ENCODE results near the gene MDH2. TPM values are rescaled to one million over a fixed set of nuclear protein-coding genes. Genes with fewer than 3 reads are reported as not detected.
"Not testable (repeated sequence)": the region's sequence is repeated elsewhere in the genome, so short reads cannot be mapped to it uniquely, and the experiment has no call there.

The MDH2 gene
- total RNA-seq, 1 donor from 2014 or later, result 202 TPM

DNA sequence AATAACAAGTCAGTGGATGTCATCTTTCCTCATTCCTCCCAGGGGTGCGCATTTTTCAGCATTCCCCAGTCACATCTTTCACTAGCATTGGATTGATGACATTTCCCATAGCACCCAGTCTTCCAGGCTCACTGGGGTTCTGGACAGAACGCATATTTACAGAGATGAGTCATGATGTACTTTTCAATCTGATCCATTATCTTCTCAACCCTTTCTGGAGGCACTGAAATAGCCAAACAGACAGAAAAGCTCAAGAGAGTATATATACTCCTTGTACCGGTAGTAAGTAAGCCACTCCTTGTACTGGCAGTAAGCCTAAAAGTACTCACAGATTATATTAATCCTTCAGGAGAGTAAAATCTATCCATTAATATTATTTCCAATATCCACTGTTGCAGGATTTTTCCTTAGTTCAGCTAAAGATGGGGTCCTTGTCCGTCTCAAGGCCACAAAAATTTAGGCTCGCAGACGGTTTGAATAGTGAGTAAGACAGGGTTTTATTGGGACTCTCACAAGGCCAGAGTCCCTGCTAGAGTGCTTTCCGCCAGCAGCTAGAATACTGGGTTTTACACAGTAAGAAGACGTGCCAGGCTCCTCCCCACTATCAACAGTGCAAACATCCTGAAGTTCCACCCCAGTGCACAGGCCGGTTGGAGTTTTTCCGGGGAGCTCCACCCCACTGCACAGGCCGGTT, 60.8 kb downstream of the MDH2 start:
- no peak for FAIRE-seq

DNA sequence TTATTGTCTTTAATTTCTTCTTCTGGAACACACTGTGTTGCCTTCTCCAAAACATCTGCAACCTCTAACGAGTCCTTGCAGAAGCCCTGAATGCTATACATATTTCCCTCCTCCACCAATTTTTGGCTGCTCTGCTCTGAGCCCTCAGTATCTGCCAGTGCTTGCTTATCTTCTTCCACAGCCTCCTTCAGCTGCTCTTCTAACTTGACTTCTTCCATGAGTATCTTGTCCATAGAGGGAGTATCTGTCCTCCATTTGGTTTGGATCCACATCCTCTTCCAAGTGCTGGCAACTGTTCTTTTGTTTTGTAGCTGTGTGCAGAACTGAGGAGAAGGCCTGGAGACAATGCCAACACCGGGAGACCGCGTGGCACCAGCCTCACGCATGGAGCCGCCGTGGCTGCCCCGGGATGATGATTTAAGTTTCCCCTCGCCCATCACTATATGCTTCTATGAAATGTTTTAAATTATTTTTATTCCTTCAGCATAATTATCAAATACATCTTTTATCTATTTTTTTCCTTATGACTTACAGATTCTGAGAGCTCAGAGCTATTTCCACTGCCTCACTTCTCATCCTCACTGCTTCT, 65.2 kb downstream of the MDH2 start:
- H3K27me3 ChIP-seq (ENCODE audit: insufficient read depth, low read length); H3K9me3 ChIP-seq (ENCODE audit: insufficient read depth, low read depth, low read length); H3K36me3 ChIP-seq (ENCODE audit: insufficient read depth, low read length); H3K4me3 ChIP-seq (ENCODE audit: insufficient read depth, low read depth, low read length); H2AFZ ChIP-seq (ENCODE audit: low read depth, low read length); H3K4me3 Mint-ChIP-seq (ENCODE audit: unreplicated experiment); H3K9me3 Mint-ChIP-seq (ENCODE audit: unreplicated experiment); H3K27me3 Mint-ChIP-seq (ENCODE audit: low read depth, unreplicated experiment); DNase-seq (ENCODE audit: low read depth); H3K4me2 ChIP-seq (ENCODE audit: low read length); H3K4me1 ChIP-seq (ENCODE audit: insufficient read depth, low read length); H3K9ac ChIP-seq (ENCODE audit: low read length); H3K79me2 ChIP-seq (ENCODE audit: insufficient read depth, low read length); H3K27ac ChIP-seq (ENCODE audit: low read depth, low read length); H4K20me1 ChIP-seq (ENCODE audit: insufficient read depth, low read length); H3K27ac Mint-ChIP-seq (ENCODE audit: unreplicated experiment); H3K36me3 Mint-ChIP-seq (ENCODE audit: low read depth, unreplicated experiment); FAIRE-seq: not testable (repeated sequence)
- peaks cover 14% of the 10 kb centered on the region for H3K4me1 Mint-ChIP-seq (ENCODE audit: low read depth, unreplicated experiment)

More for the DNA sequence above, 60.8 kb downstream of the MDH2 start:
- H3K9me3 ChIP-seq (ENCODE audit: insufficient read depth, low read depth, low read length), result no peaks in the 10 kb centered on the region
- H3K79me2 ChIP-seq (ENCODE audit: insufficient read depth, low read length), result no peaks in the 10 kb centered on the region
- H4K20me1 ChIP-seq (ENCODE audit: insufficient read depth, low read length), result no peaks in the 10 kb centered on the region
- no peak overlapping the region for H3K9ac ChIP-seq (ENCODE audit: low read length)
- DNase-seq (ENCODE audit: low read depth), result peak; percentile 32
- Mint-ChIP-seq H3K27ac (ENCODE audit: unreplicated experiment) (peak overlapping the region; percentile 73), H3K4me1 (ENCODE audit: low read depth, unreplicated experiment) (peaks cover 13% of the 10 kb centered on the region), H3K36me3 (ENCODE audit: low read depth, unreplicated experiment) (no peaks in the 10 kb centered on the region), H3K9me3 (ENCODE audit: unreplicated experiment) (no peaks in the 10 kb centered on the region), H3K4me3 (ENCODE audit: unreplicated experiment) (no peak overlapping the region), H3K27me3 (ENCODE audit: low read depth, unreplicated experiment) (no peaks in the 10 kb centered on the region)
- H3K27ac ChIP-seq (ENCODE audit: low read depth, low read length), result no peak overlapping the region
- H3K4me1 ChIP-seq (ENCODE audit: insufficient read depth, low read length), result no peaks in the 10 kb centered on the region
- H3K4me3 ChIP-seq (ENCODE audit: insufficient read depth, low read depth, low read length), result no peak overlapping the region
- H2AFZ ChIP-seq (ENCODE audit: low read depth, low read length), result no peak overlapping the region
- TF ChIP-seq, protein P1, sequence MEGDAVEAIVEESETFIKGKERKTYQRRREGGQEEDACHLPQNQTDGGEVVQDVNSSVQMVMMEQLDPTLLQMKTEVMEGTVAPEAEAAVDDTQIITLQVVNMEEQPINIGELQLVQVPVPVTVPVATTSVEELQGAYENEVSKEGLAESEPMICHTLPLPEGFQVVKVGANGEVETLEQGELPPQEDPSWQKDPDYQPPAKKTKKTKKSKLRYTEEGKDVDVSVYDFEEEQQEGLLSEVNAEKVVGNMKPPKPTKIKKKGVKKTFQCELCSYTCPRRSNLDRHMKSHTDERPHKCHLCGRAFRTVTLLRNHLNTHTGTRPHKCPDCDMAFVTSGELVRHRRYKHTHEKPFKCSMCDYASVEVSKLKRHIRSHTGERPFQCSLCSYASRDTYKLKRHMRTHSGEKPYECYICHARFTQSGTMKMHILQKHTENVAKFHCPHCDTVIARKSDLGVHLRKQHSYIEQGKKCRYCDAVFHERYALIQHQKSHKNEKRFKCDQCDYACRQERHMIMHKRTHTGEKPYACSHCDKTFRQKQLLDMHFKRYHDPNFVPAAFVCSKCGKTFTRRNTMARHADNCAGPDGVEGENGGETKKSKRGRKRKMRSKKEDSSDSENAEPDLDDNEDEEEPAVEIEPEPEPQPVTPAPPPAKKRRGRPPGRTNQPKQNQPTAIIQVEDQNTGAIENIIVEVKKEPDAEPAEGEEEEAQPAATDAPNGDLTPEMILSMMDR (IDR thresholded peaks at IDR 0.05; ENCODE audit: insufficient read depth, low read depth, low read length), result no peak
- no peak for TF ChIP-seq EZH2 (IDR thresholded peaks at IDR 0.05; ENCODE audit: insufficient read depth, low read length)
- H3K36me3 ChIP-seq (ENCODE audit: insufficient read depth, low read length), result no peaks in the 10 kb centered on the region
- no peak overlapping the region for H3K4me2 ChIP-seq (ENCODE audit: low read length)
- H3K27me3 ChIP-seq (ENCODE audit: insufficient read depth, low read length), result no peaks in the 10 kb centered on the region

DNA sequence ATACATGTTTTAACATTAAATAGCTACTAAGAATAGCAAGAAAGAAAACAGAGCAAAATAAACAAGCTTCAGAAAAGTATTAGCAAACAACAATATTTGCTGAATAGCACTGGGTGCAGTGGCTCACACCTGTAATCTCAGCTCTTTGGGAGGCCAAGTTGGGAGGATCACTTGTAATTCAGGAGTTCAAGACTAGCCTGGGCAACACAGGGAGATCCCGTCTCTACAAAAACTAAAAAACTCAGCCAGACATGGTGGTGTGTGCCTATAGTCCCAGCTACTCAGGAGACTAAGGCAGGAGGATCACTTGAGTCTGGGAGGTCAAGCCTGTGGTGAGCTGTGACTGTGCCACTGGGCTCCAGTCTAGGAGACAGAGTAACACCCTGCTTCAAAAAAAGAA, 66.8 kb downstream of the MDH2 start:
- not testable (repeated sequence) for H3K27ac ChIP-seq (ENCODE audit: low read depth, low read length); H3K4me1 Mint-ChIP-seq (ENCODE audit: low read depth, unreplicated experiment); H3K4me3 Mint-ChIP-seq (ENCODE audit: unreplicated experiment); H4K20me1 ChIP-seq (ENCODE audit: insufficient read depth, low read length); H3K4me3 ChIP-seq (ENCODE audit: insufficient read depth, low read depth, low read length); H3K27me3 ChIP-seq (ENCODE audit: insufficient read depth, low read length); H3K9me3 Mint-ChIP-seq (ENCODE audit: unreplicated experiment); H2AFZ ChIP-seq (ENCODE audit: low read depth, low read length); H3K9ac ChIP-seq (ENCODE audit: low read length); FAIRE-seq; H3K36me3 Mint-ChIP-seq (ENCODE audit: low read depth, unreplicated experiment); H3K27ac Mint-ChIP-seq (ENCODE audit: unreplicated experiment); H3K27me3 Mint-ChIP-seq (ENCODE audit: low read depth, unreplicated experiment); H3K9me3 ChIP-seq (ENCODE audit: insufficient read depth, low read depth, low read length); H3K4me1 ChIP-seq (ENCODE audit: insufficient read depth, low read length); H3K79me2 ChIP-seq (ENCODE audit: insufficient read depth, low read length); H3K4me2 ChIP-seq (ENCODE audit: low read length); DNase-seq (ENCODE audit: low read depth); H3K36me3 ChIP-seq (ENCODE audit: insufficient read depth, low read length)

Other genes with a start within 250 kb of the MDH2 start
- gene CCL24, start 234.3 kb upstream of the MDH2 start, total RNA-seq, result not detected in 2 replicates
- gene RHBDD2, start 169.1 kb upstream of the MDH2 start, total RNA-seq, result 54.7 and 55.0 TPM in 2 replicates
- gene POR, start 133.0 kb upstream of the MDH2 start, total RNA-seq, result 73.6 and 74.1 TPM in 2 replicates
- 32.3 and 34.2 TPM in 2 replicates for gene TMEM120A, start 53.5 kb upstream of the MDH2 start, total RNA-seq
- 45.3 and 46.2 TPM in 2 replicates for gene STYXL1, start 106 bp upstream of the MDH2 start, total RNA-seq
- 1.7 and 2.7 TPM in 2 replicates for gene SRRM3, start 153.8 kb downstream of the MDH2 start, total RNA-seq